ENCODE measurements around the gene PRR33. TPM values are rescaled to one million over a fixed set of nuclear protein-coding genes. Genes with fewer than 3 reads are reported as not detected.
A peak's percentile ranks its signal among the peaks of the same experiment; 100 is the strongest.

PRR33 gene
- total RNA-seq, 1 donor, result not detected

- H3K4me3 ChIP-seq (ENCODE audit: low read depth, low read length), result no peak overlapping the region
- TF ChIP-seq, protein P1, sequence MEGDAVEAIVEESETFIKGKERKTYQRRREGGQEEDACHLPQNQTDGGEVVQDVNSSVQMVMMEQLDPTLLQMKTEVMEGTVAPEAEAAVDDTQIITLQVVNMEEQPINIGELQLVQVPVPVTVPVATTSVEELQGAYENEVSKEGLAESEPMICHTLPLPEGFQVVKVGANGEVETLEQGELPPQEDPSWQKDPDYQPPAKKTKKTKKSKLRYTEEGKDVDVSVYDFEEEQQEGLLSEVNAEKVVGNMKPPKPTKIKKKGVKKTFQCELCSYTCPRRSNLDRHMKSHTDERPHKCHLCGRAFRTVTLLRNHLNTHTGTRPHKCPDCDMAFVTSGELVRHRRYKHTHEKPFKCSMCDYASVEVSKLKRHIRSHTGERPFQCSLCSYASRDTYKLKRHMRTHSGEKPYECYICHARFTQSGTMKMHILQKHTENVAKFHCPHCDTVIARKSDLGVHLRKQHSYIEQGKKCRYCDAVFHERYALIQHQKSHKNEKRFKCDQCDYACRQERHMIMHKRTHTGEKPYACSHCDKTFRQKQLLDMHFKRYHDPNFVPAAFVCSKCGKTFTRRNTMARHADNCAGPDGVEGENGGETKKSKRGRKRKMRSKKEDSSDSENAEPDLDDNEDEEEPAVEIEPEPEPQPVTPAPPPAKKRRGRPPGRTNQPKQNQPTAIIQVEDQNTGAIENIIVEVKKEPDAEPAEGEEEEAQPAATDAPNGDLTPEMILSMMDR (IDR thresholded peaks at IDR 0.05; ENCODE audit: insufficient read depth, low read length), result no peak
- DNase-seq (ENCODE audit: low read depth), result no peak
Measured at GRCh38 chr11:1881442-1882264, 10.0 kb downstream of the PRR33 start.

- H3K4me3 ChIP-seq (ENCODE audit: low read depth, low read length), result no peak overlapping the region
- TF ChIP-seq, protein P1 (IDR thresholded peaks at IDR 0.05; ENCODE audit: insufficient read depth, low read length), result no peak
- DNase-seq (ENCODE audit: low read depth), result no peak
Measured at GRCh38 chr11:1880746-1881441, 10.8 kb downstream of the PRR33 start.

DNA sequence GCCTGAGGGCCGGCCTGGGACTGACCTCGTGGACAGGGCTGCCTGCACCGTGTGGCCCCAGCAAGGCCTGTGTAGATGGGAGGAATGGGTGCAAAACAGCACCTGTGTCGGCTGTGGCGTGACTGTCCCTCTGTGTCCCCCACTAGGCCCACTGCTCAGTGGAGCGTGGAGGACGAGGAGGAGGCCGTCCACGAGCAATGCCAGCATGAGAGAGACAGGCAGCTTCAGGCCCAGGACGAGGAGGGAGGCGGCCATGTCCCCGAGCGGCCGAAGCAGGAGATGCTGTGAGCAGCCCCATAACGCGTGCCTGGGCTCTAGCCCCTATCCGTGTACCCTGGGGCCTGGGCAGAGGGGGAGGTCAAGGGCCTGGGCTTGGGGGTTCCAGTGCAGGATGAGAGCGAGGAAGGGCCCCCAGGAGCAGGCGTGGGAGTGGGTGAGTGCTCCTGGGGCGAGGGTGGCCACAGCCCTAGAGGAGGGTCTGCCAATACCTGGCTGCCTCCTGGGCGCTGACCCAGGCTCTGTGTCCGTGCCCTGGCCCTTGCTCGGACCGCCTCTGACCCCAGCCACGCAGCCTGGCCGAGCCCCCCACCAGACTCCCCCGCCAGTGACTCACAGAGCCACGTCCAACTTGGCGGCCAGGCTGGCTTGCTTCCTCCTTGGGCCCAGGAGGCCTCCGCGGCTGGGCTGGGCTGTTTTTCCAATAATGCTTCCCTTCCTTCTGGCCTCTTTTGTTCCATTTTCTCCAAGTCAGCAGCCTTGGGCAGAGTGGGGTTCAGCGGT, 11.6 kb downstream of the PRR33 start:
- no peak overlapping the region for H3K4me3 ChIP-seq (ENCODE audit: low read depth, low read length)
- peak; percentile 59 for DNase-seq (ENCODE audit: low read depth)
- TF ChIP-seq, protein P1 (IDR thresholded peaks at IDR 0.05; ENCODE audit: insufficient read depth, low read length), result no peak

DNA sequence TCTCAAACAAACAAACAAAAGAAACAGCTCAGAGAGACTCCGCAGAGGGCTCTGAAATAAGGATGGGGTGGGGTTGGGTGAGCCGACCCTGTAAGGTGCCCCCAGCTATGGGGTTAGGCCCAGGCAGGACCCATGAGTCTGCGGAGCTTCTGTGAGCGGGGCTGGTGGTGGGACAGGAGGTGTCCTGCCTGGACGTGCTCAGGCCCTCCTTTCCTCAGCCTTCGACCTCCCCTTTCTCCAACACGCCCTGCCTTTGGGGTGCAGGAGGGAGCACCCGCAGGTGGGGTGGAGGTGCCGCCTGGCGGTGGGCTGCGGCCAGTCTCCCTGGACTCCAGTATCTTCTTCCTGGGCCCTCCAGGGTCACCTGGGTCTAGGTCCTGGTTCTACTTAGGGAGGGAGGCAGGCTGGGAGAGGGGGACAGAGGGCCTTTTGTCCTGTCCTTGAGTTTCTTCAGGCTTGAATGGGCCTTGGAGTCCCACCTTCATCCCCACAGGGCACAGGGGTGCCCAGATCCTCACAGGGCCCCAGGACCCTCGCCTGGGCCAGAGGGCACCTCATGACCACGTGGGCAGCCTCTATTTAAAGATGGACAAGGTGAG, 12.3 kb downstream of the PRR33 start:
- no peak overlapping the region for H3K4me3 ChIP-seq (ENCODE audit: low read depth, low read length)
- no peak for DNase-seq (ENCODE audit: low read depth)
- TF ChIP-seq, protein P1 (IDR thresholded peaks at IDR 0.05; ENCODE audit: insufficient read depth, low read length), result no peak

DNA sequence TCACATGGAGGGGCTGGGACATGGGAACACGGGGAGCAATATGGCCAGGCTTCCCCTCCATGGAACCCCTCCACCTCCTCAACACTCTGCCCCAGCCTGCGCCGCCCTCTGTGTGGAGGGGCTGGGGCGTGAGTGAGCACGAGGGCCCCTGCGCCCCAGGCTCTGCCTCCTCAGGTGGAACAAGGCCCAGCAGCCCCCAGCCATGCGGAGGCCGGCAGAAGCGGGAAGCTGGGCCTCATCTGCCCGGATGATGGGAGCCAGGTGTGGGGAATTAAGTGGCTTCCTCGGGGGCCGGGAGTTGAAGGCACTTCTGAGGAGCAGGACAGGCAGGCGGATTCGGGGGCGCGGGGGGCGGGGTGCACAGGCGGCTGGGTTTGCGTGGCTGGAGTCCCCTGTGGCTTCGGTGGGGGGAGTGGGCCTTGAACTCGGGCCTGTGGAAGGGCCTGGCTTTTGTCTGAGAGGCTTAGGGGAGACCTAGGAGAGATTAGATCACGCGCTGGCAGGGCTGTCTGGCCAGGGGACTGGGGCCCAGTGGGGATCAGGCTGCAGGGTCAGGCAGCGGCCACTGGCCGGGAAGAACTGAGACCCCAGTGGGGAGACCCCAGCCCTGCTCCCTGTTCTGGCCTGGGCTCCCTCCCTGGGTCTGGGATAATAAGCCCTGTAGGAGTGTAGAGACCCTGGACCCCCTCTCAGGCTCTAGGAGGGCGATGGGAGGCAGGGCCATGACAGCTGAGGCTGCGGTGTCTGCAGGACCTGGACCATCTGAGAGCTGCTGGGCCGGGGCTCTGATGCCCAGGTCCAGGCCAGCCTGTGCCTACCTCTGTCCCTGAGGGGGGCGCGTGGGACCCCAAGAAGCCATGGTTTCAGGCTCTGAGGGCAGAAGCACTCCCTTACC, 13.3 kb downstream of the PRR33 start:
- no peak for DNase-seq (ENCODE audit: low read depth)
- TF ChIP-seq, protein P1 (IDR thresholded peaks at IDR 0.05; ENCODE audit: insufficient read depth, low read length), result no peak

More for the DNA sequence above, 13.3 kb downstream of the PRR33 start:
- no peak overlapping the region for H3K4me3 ChIP-seq (ENCODE audit: low read depth, low read length)

All from fibroblast of the aortic adventitia (primary cell).